Measurements from ENCODE around the gene POLR2B. TPM values are rescaled to one million over a fixed set of nuclear protein-coding genes. Genes with fewer than 3 reads are reported as not detected.

Gene POLR2B
- total and polyA plus RNA-seq, 2 of the 4 experiments (the other 2 are of a cell fraction), result 74.0 to 106 TPM

- Histone ChIP-seq H2AK9ac (replicated peaks; ENCODE audit: low read depth, low read length, poor library complexity) (peak overlapping the region; percentile 81), H4K20me1 (ENCODE audit: insufficient read depth, low read length) (peaks cover 6% of the 10 kb centered on the region), H3K9me1 (ENCODE audit: insufficient read depth, low read length) (peaks cover 20% of the 10 kb centered on the region), H2BK120ac (ENCODE audit: low read depth, low read length) (peak overlapping the region; percentile 99), H2AFZ (replicated peaks; ENCODE audit: low read length, poor library complexity) (peak overlapping the region; percentile 69), H2AK5ac (ENCODE audit: low read depth, low read length) (peak overlapping the region; percentile 97), H3K9ac (ENCODE audit: low read depth, low read length) (peak overlapping the region; percentile 26; the same call in 1 of the 2 replicates), H3K9me3 (ENCODE audit: control insufficient read depth, insufficient read depth, low read length) (no peaks in the 10 kb centered on the region), H3K4me3 (ENCODE audit: insufficient read depth, low read depth, low read length) (peak overlapping the region; percentile 8; the same call in 1 of the 2 replicates), H3K4ac (ENCODE audit: low read depth, low read length) (peak overlapping the region; percentile 99), H3K36me3 (ENCODE audit: control insufficient read depth, insufficient read depth, low read length) (no peaks in the 10 kb centered on the region), H3K79me1 (ENCODE audit: low read depth in 1 of 2, low read length in 2 of 2) (peaks cover 3 to 72% of the 10 kb centered on the region in 2 experiments), H3K27me3 (ENCODE audit: control insufficient read depth, insufficient read depth, low read length) (no peaks in the 10 kb centered on the region), H4K8ac (ENCODE audit: low read depth in 2 of 2, low read length in 2 of 2) (peak overlapping the region; percentile 62 to 89), H4K5ac (ENCODE audit: low read depth, low read length) (peak overlapping the region; percentile 76), H3K56ac (ENCODE audit: extremely low read depth, insufficient read depth, low read length) (peak overlapping the region; percentile 84), H3K4me2 (ENCODE audit: low read depth, low read length) (peak overlapping the region; percentile 68), H2BK5ac (ENCODE audit: low read depth, low read length, poor library complexity, severe bottlenecking) (peak overlapping the region; percentile 87), H2BK20ac (ENCODE audit: low read depth, low read length) (peak overlapping the region; percentile 98), H3K27ac (ENCODE audit: insufficient read depth, low read length) (peak overlapping the region; percentile 65), H3K18ac (ENCODE audit: low read depth, low read length) (peak overlapping the region; percentile 71), H4K91ac (ENCODE audit: insufficient read depth, low read depth, low read length) (peak overlapping the region; percentile 86), H2BK15ac (ENCODE audit: low read depth, low read length) (peak overlapping the region; percentile 98; the same call in 2 of the 3 replicates), H3K23ac (ENCODE audit: low read depth, low read length) (peak overlapping the region; percentile 94), H3K4me1 (ENCODE audit: control insufficient read depth, insufficient read depth, low read length) (peaks cover 30% of the 10 kb centered on the region), H3K14ac (replicated peaks; ENCODE audit: low read depth, low read length) (peak overlapping the region; percentile 85)
- dilution Hi-C loops (cut with HindIII; ENCODE audit: low sequenced_read_pairs, unreplicated experiment), result no loop called here
- intact Hi-C loops (cut with micrococcal nuclease), result loop anchor here (1.0 to 5.0 kb wide), 2 partner anchors 16 to 47 kb away; partner anchors contain the start of gene IGFBP7
- ATAC-seq (ENCODE audit: low read depth), result peak; percentile 76
- 28% methylated on average over 4 of the region's 20 CpGs; no CpG with 5 or more reads in 1 of the 2 experiments for WGBS, 2 experiments (ENCODE audit: extremely low coverage in 2 of 2, insufficient read length in 1 of 2)
- peak; percentile 98 for DNase-seq
- in situ Hi-C loops (cut with MboI; ENCODE audit: low sequenced_read_pairs), result no loop called here
- CTCF ChIA-PET, result interaction anchor here (0.7 to 1.6 kb wide), 9 partner anchors 11 to 98 kb away, joined by 3 to 10 read pairs (median 3); no protein-coding TSS in a partner anchor
- POLR2A ChIA-PET (ENCODE audit: unreplicated experiment), result interaction anchor here (0.7 to 0.9 kb wide), 2 partner anchors 16 to 54 kb away, joined by 3 to 5 read pairs; no protein-coding TSS in a partner anchor
- BruUV-seq (replicated peaks), result no TSS peak
- peak; percentile 52 for TF ChIP-seq CEBPB (IDR thresholded peaks at IDR 0.05; ENCODE audit: low read depth, low read length)
- no peak for TF ChIP-seq MAZ (IDR thresholded peaks at IDR 0.05; ENCODE audit: borderline replicate concordance, low read depth, low read length)
- no peak for TF ChIP-seq RFX5 (IDR thresholded peaks at IDR 0.05; ENCODE audit: low read depth, low read length)
- TF ChIP-seq MXI1 (IDR thresholded peaks at IDR 0.05; ENCODE audit: borderline replicate concordance, low read depth, low read length), result no peak; the same call in 1 of the 2 replicates
- TF ChIP-seq MAFK (IDR thresholded peaks at IDR 0.05; ENCODE audit: low read depth, low read length), result peak; percentile 28; the same call in 1 of the 2 replicates
- TF ChIP-seq BHLHE40 (IDR thresholded peaks at IDR 0.05; ENCODE audit: low read depth, low read length), result peak; percentile 85
- TF ChIP-seq ELK1 (IDR thresholded peaks at IDR 0.05; ENCODE audit: borderline replicate concordance, low read depth, low read length), result no peak
- TF ChIP-seq FOS (IDR thresholded peaks at IDR 0.05; ENCODE audit: low read depth, low read length), result peak; percentile 91
- TF ChIP-seq CHD1 (IDR thresholded peaks at IDR 0.05; ENCODE audit: low read depth, low read length), result peak; percentile 80; the same call in 1 of the 2 replicates
- TF ChIP-seq CTCF (conservative IDR thresholded peaks at IDR 0.05; ENCODE audit: low read depth, low read length), result no peak
- TF ChIP-seq POLR2A (IDR thresholded peaks at IDR 0.05; ENCODE audit: low read depth, low read length), result no peak; the same call in 1 of the 2 replicates
- no peak for TF ChIP-seq SMC3 (IDR thresholded peaks at IDR 0.05; ENCODE audit: low read depth, low read length)
- TF ChIP-seq NFE2L2 (IDR thresholded peaks at IDR 0.05; ENCODE audit: low read depth, low read length), result 0 out of 2 replicates have a peak, but pooled peaks have one; percentile 2
- peak; percentile 45 for TF ChIP-seq RCOR1 (IDR thresholded peaks at IDR 0.05; ENCODE audit: insufficient replicate concordance, low read length)
Observed at GRCh38 chr4:57064811-57065711, 86.4 kb downstream of the POLR2B start.

Measured in IMR-90 (cell line).